Hepatocyte (in vitro differentiated cells): ENCODE measurements around the gene VMP1.
"Not testable (repeated sequence)": the region's sequence is repeated elsewhere in the genome, so short reads cannot be mapped to it uniquely, and the experiment has no call there.

Experiments
- CTCF ChIP-seq: fragments of 200-600 bp; sonication (generic); IDR thresholded peaks from 2 replicates; pipeline ENCODE4 v1.5.1; 2016; ENCODE audit warnings: antibody characterized with exemption, mild to moderate bottlenecking; ENCODE audit not compliant: poor library complexity
- EZH2 ChIP-seq: fragments of 200-600 bp; sonication (generic); IDR thresholded peaks from 2 replicates; pipeline ENCODE4 v1.6.1; 2016; ENCODE audit warnings: antibody characterized with exemption, mild to moderate bottlenecking, borderline replicate concordance
- EZH2phosphoT487 ChIP-seq: fragments of 200-600 bp; sonication (generic); IDR thresholded peaks from one replicate; pipeline ENCODE4 v1.6.1; 2018; ENCODE audit warnings: antibody characterized with exemption, mild to moderate bottlenecking, low read depth, moderate library complexity; ENCODE audit not compliant: unreplicated experiment, severe bottlenecking

- not testable (repeated sequence) for TF ChIP-seq CTCF, EZH2phosphoT487, EZH2
Measured at GRCh38 chr17:59841882-59842263, 134.4 kb downstream of the VMP1 start.
